HG03354 (cell line): ENCODE data around the gene SELPLG.
"Not testable (repeated sequence)": the region's sequence is repeated elsewhere in the genome, so short reads cannot be mapped to it uniquely, and the experiment has no call there.

ENCODE experiments used
- ATAC-seq: cut with Tn5 transposase; IDR thresholded peaks from one replicate; pipeline ENCODE4 v1.9.1; 2021; ENCODE audit warnings: mild to moderate bottlenecking; ENCODE audit not compliant: unreplicated experiment, poor library complexity, severe bottlenecking

Gene SELPLG

DNA sequence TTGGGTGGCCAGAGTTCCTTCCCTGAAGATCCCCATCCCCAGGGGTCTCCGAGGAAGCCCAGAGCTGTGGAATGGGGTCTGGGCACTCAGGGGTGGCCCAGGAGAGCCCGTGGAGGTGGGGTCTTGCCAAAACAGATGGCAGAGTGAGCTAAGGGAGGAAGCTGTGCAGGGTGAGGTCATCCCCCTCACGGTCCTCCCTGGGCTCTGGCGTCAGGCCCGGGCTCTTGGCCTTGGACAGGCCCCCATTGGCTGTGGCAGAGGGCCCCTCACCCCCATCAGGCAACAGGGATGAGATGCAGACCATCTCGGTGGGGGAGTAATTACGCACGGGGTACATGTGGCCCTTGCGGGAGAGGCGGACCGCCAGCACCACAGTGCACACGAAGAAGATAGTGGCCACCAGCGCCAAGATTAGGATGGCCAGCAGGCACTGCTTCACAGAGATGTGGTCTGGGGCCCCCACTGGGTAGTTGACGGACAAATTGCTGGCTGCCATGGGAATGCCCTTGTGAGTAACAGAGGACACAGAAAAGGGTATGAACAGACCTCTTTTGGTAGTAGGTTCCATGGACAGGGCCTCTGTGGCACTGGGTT, 10.7 kb downstream of the SELPLG start:
- ATAC-seq: no peak

DNA sequence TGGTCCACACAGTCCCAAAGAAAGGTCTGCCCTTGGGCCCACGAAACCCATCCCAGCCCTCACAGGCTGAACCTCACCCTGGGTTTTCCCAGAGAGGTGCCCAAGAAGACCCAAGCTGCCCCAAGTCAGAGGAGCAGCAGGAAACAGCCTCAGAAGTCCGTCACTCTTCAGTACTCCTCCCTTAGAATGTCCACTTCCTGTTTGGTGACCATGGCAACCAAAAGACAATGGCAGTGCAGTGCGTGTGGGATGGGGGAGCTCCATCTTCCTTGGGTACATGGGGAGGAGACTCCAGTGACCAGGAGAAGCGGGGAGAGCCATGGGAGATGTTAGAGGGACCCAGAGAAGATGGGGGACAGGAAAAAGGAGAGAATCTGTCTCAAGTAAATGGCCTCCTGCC, 11.3 kb downstream of the SELPLG start:
- no peak for ATAC-seq

DNA sequence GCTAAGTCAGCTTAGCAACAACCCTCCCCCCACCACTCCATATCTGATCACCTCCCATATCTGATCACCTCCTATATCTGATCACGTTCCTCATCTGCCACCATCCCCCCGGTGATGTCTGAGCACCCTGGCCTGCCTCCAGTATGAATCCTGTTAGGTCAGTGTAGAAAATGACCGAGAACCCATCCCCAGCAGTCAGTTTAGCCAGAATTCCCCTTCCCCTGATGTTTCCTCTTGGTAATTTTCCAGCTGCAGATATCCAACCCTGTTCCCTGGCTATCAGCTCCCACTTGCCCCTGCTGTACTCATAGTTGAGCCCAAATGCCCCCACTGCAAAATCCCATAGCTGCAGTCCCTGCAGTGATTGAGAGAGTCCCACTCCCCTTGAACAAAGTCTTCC, 12.5 kb downstream of the SELPLG start:
- ATAC-seq: no peak

DNA sequence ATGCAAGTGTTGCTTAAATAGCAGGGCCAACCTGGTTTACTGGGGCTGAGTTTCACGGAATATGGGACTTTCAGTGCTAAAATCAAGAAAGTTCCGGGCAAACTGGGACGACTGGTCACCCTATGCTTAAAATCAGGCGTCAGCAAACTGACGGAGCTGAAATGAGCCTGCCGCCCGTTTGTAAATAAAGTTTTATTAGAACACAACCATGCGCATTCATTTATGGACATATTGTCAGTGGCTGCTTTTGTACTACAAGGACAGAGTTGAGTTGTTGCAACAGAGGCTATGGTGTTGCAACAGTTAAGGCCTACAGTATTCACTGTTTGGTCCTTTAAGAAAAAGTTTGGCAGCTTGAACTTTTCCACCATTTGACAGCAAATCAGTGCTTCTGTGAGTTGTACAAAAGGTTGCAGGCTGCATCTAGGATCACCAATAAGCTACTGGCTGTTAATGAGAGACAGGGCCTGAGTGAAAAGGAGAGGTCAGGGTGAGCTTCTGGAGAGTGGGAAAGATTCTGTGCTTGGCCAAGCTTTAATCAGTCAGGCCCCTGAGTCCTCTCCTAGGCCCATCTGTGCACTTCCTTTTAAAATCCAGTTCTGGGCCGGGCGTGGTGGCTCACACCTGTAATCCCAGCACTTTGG, 13.3 kb downstream of the SELPLG start:
- ATAC-seq: no peak

DNA sequence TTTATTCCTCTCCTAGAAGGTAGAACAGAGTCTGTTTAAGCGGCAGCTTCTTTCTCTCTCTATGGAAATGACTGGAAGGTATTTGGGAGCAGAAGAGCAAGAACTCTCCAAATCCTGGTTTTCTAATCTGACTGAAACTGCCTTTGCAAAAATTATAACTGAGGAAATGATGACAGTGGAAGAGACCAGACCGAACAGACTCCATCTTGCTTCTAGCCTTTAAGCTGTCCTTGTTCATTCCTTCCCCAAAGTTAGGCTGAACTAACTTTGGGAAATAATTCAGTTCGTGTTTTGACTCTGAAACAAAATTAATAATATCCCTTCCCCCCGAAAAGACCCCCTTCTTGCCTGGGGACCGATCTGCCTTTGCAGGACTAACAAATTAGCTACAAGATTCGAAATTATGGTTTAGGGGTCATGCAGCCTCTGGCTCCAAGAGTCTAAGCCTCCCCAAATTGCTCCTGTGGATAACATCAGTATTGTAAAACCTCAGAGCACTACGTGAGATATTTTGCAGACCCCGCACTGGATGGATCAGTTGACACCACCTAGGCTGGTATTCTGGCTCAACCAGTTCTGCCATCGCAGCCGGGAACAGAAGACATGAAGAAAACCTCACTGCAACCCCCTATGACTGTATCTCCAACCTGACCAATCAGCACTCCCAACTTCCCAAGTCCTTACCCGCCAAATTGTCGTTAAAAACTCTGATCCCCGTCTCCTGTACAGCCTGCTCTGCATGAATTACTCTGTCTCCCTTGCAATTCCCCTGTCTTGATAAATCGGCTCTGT, 14.1 kb downstream of the SELPLG start:
- no peak for ATAC-seq

DNA sequence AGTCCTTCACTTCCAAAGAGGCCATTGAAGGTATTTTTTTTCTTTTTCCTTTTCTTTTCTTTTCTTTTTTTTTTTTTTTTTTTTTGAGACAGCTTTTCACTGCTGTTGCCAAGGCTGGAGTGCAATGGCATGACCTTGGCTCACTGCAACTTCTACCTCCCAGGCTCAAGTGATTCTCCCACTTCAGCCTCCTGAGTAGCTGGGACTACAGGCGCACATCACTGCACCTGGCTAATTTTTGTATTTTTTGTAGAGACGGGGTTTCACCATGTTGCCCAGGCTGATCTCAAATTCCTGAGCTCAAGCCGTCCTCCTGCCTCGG, 14.8 kb downstream of the SELPLG start:
- ATAC-seq: not testable (repeated sequence)

DNA sequence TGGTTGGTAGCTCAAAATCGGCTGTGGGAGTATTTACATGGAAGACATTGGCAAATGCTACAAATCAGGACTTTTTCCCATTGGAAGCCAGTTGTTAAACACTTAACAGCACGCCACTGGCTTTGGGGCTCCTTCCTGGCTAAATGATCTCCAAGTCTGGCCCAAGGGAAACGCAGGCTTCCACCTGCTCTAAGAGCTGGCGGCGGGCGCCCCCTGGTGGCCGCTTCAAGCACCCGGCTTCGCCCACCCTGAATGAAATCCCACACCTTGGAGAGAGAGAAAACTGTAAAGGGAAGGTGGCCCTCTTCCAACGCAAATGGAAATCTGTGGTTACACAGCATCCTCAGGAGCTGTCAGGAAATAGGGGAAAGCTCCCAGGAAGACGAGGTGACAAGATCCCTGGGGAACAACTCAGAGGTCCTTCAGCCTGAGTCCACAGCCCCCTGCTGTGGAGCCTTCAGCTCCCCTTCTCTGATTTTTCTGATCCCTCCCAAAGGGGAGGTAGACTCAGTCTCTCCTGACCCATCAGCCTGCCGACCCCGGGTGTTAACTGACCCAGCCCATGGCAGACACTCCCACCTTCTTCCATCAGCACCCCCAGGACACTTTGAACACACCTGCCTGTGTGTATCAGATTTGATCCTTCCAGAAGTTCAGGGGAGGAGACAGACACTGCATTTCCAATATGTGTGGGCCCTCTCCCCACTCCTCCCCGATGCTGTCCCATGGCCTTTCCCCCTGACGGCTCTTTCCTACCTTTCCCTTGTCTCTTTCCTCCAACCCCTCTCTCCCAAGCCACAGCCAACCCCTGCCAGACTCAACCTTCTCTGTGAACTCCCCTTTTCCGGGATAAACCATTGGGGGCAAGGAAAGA, 15.4 kb downstream of the SELPLG start:
- ATAC-seq: peak; percentile 45

DNA sequence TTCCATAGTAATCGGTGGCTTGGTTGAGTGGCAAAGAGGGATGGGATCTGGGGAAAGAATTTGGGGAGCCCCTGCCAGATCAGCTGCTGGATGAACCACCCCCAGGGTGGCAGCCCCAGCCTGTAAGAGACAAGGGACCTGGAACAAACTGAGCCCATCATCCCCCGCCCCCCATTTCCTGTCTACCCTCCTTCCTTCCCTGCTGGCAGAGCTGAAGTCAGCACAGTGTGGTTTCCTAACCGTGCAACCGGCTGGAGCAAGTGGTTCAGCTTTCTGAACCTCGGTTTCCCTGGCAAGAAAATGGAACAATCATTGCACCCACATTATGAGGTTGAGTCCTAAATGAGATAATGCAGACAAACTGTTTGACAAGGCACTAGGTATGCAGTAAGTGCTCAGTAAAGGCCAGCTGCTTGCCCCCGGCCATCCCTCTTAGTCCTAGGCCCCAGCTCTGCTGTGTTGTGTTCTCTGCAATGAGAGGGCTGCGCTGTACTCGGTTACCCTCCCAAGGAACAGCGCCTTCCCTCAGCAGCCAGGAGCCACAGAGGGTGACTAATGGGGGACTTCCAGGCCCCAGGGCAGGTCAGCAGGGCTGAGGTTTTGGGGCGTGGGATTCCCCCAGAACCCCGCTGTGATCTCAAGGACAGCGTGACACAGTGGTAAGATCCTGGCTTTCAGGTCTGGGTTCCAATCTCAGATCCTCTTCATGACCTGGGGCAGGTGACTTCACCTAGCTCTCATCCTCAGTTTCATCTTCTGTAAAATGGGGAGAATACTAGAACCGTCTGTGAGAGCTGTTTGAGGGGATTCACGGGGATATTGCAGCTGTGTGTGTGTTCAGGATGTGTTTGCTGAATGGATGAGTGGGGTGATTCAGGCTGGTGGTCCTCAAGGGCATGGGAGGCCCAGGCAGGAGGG, 16.5 kb downstream of the SELPLG start:
- peak; percentile 77 for ATAC-seq

DNA sequence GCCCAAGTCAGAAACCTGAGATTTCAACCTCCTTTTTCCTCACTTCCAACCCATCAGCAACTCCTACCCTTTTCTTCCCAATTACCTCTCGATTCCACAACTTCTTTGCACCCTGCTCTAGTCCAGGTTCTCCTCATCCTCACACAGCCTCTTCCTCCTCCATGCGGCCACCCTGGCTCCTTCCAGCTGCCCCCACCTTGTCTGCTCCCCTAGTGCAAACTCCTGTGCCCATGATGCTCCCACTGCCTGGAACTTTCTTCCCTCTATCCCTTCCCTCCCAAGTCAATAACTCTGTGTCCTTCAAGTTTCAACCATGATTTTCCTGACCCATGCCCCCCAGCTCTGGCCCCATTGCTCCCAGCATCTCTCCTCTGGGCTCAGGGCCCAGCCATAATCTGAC, 17.3 kb downstream of the SELPLG start:
- ATAC-seq: no peak

DNA sequence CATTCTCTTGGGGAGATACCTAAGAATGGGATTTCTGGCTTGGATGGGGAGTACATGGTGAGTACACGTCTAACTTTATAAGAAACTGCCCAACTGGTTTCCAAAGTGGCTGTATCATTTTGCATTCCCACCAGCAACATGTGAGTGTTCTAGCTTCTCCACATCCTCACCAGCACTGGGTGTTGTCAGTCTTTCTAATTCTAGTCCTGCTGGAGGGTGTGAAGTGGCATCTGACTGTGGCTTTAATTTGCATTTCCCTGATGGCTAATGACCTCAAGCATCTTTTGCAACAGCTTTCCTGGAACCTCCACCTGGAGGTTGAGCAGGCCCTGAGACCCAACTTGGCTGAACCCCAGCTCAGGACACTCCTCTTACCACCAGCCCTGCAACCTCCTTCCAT, 17.8 kb downstream of the SELPLG start:
- ATAC-seq: no peak

DNA sequence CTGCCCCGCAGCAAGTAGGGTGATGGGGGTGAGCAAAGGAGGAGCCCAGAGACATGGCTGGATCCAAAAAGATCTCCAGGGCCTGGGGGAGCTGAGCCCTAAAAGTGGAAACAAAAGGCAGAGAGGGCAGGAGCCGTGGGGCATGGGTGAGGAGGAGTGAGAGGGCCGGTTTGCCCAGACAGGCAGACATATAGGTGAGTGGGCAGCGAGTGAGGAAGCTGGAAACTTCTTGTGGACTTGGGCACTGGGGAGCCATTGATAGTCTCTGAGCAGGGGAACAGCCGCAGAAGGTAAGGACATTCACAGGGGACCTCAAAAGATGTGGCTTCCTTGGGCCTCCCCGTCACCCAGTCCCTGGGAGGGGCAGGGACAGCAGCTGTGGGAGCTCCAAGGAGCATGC, 19.1 kb downstream of the SELPLG start:
- ATAC-seq: no peak

DNA sequence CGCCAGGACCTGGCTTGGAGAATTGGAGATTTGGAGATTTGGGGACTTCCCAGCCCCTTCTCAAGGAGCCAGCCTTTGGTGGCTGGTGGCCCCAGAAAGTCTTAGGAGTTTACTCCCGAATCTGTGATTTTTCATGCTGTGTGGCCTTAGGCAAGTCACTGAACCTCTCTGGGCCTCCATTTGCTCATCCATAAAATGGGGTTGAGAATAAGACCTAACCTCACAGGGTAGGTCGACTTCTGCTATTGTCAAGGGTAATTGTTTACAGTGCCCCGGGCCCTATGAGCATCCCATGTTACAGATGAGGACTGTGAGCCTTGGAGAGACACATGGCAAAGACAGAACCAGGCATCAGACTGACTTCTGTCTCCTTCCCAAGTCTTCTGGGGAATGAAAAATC, 19.7 kb downstream of the SELPLG start:
- no peak for ATAC-seq

DNA sequence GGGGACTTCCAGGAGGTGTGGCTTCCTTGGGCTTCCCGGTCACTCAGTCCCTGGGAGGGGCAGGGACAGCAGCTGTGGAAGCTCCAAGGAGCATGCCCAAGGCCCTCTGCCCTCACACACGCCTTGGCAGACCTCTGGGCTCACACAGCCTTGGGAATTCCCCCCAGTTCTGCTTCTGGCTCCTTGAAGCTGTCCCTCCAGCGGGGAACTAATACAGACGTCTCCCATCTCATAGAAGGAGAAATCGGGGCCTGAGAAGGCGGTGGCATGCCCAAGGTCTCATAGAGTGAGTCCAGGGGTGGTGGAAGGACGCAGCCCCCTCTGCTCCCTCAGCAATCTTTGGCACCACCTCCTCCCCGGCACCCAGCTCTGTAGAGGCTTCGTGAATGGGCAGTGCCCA, 20.1 kb downstream of the SELPLG start:
- no peak for ATAC-seq

DNA sequence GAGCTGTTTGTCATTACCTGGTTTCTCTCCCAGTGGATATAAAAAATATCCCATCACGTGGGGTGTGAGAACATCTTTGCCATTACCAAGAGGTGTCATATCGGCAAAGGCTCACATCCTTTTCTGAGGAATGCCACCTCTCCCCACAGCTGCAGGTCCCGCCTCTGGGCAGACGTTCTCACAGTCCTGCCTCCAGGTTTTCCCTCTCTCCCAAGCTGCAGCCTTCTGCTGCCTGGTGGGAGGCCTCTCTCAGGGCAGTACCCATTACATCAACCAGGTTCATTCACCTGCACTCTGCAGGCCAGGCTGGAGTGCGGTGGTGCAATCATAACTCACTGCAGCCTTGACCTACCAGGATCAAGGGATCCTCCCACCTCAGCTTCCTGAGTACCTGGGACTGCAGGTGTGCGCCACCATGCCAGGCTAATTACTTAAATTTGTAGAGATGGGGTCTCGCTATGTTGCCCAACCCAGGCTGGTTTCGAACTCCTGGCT, 20.9 kb downstream of the SELPLG start:
- ATAC-seq: no peak

DNA sequence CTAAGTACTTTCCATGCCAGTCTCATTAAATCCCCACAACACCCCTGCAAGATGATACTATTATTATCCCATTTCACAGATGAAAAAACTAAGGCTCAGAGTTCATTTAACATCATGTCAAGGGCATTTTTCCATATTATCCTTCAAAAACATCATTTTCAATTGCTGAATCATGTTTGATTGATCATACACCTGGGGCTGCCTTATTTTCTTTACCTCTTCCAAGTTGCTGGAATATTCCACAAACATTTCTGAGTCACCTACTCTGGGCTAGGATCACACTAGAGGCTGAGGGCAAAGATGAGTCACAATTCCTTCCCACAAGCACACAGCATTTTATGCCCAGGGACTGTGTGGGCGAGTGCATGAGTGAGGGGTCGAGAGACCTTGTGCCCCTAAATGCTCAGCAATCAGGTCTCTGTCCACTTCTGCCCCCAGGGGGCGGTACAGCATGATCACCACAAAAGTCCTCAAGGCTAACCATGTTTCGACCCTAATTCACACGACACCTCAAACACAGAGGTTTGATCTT, 21.7 kb downstream of the SELPLG start:
- no peak for ATAC-seq

DNA sequence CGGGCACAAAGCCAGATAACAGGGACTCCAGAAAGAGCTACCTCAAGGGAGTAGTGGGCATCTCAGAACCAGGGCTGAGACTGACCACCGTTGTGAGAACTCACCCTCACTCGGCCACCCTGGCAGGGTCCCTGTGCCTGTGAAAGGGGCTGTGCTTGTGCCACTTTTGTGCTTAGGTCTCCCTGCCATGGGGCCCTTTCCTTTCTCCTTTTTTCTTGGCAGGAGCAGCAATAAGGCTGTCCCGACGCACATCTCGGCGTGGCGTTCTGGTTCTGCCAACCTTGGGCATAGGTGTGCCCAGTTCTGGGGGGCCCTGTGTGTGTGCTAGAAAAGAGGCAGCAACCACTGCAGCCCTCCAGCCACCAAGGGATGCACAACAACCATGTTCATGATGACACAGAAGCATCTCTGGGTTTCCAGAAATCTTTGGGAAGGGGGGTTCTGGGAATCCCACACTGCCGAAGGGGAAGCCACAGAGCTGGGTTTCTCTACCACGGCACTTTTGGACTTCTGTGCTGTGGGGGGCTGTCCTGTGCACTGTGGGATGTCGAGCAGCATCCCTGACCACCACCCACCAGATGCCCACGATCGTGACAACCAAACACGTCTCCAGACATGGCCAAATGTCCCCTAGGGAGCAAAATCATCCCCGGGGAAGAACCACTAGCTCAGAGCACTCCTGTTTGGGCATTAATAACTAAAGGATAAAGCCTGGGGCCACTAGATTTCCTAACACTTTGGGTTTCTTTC, 22.7 kb downstream of the SELPLG start:
- ATAC-seq: no peak

DNA sequence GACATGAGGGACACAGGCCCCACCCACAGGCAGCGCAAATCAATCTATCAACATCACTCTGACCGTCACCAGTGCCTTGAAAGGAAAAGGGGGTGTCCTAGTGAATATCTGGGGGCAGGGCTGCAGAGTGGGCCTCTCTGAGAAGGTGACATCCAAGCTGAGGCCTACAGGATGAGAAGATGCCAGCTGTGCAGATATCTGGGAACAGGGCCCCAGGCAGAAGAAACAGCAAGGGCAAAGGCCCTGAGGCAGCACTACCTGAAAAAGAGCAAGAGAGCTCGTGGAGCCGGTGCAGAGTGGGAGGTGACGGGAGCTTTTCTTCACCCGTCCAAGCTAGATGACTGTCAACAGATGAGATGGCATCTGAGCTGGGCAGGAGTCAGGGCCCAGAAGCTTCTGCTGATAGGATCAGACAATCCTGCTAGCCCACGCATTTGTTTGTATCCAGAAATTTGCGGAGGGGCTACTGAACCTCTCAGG, 23.3 kb downstream of the SELPLG start:
- no peak for ATAC-seq
